Measurements from ENCODE around the gene MINDY4.
A peak's percentile ranks its signal among the peaks of the same experiment; 100 is the strongest.

MINDY4 gene

GRCh38 chr7:30799206-30799975 is 28.2 kb downstream of the MINDY4 start (continued):
- TF ChIP-seq ZBTB48 (tag by site-specific recombination; IDR thresholded peaks at IDR 0.05) (peak; percentile 76), ZNF843 (tag by site-specific recombination; IDR thresholded peaks at IDR 0.05) (no peak), ZNF202 (tag by site-specific recombination; IDR thresholded peaks at IDR 0.05; ENCODE audit: borderline replicate concordance) (no peak), ZNF302 (tag by site-specific recombination; IDR thresholded peaks at IDR 0.05; ENCODE audit: low read depth) (no peak), GLIS2 (tag by site-specific recombination; IDR thresholded peaks at IDR 0.05) (peak; percentile 41; the same call in 1 of the 2 replicates), ZNF473 (tag by site-specific recombination; IDR thresholded peaks at IDR 0.05) (no peak), ZNF600 (tag by site-specific recombination; IDR thresholded peaks at IDR 0.05) (peak; percentile 62; the same call in 1 of the 2 replicates), ZIC2 (tag by site-specific recombination; IDR thresholded peaks at IDR 0.05) (no peak), ZNF660 (tag by site-specific recombination; IDR thresholded peaks at IDR 0.05) (0 out of 2 replicates have a peak, but pooled peaks have one; percentile 65), ZNF311 (tag by site-specific recombination; IDR thresholded peaks at IDR 0.05; ENCODE audit: borderline replicate concordance) (no peak), TSHZ1 (tag by site-specific recombination; IDR thresholded peaks at IDR 0.05; ENCODE audit: borderline replicate concordance) (peak; percentile 64; the same call in 1 of the 2 replicates), PRDM1 (tag by site-specific recombination; IDR thresholded peaks at IDR 0.05) (no peak), ELK4 (IDR thresholded peaks at IDR 0.05; ENCODE audit: borderline replicate concordance, low read depth, low read length) (no peak), PATZ1 (tag by site-specific recombination; IDR thresholded peaks at IDR 0.05) (peak; percentile 67), ZBTB26 (tag by site-specific recombination; optimal IDR thresholded peaks at IDR 0.05) (no peak), ATF2 (tag by site-specific recombination; IDR thresholded peaks at IDR 0.05; ENCODE audit: low read depth) (peak; percentile 50; the same call in 1 of the 2 replicates), ZBTB21 (tag by site-specific recombination; IDR thresholded peaks at IDR 0.05) (peak; percentile 63; the same call in 1 of the 2 replicates), ZBTB20 (tag by site-specific recombination; IDR thresholded peaks at IDR 0.05) (peak; percentile 91), REPIN1 (tag by site-specific recombination; IDR thresholded peaks at IDR 0.05; ENCODE audit: low read depth) (no peak), ZNF521 (tag by site-specific recombination; IDR thresholded peaks at IDR 0.05) (no peak), HOXD13 (CRISPR knock-in tag; IDR thresholded peaks at IDR 0.05; ENCODE audit: borderline replicate concordance) (no peak), ZNF48 (tag by site-specific recombination; IDR thresholded peaks at IDR 0.05) (no peak), ZNF394 (tag by site-specific recombination; IDR thresholded peaks at IDR 0.05; ENCODE audit: borderline replicate concordance) (no peak)
